Activated naive CD8-positive, alpha-beta T cell treated with anti-CD3 and anti-CD28 coated beads, Interleukin-2, amount 50 U/mL, for 24 hours (primary cell): ENCODE results near the gene RHOF.
"Not testable (repeated sequence)": the region's sequence is repeated elsewhere in the genome, so short reads cannot be mapped to it uniquely, and the experiment has no call there.

Experiments used
- ATAC-seq: fragments of 150-1000 bp; cut with Tn5 transposase; one replicate; pipeline ENCODE4 v1.10.0; 2021
- DNase-seq: peaks from one replicate; pipeline ENCODE4 v3.0.0; 2021
- H3K27ac Mint-ChIP-seq: one replicate; pipeline ENCODE4 v1.8.0; 2021; ENCODE audit warnings: mild to moderate bottlenecking, mixed read lengths
- H3K27me3 Mint-ChIP-seq: one replicate; pipeline ENCODE4 v1.8.0; 2021; ENCODE audit warnings: mixed read lengths
- H3K36me3 Mint-ChIP-seq: one replicate; pipeline ENCODE4 v1.8.0; 2021; ENCODE audit warnings: low read depth, mixed read lengths
- H3K4me1 Mint-ChIP-seq: one replicate; pipeline ENCODE4 v1.8.0; 2021; ENCODE audit warnings: mixed read lengths
- H3K4me3 Mint-ChIP-seq: one replicate; pipeline ENCODE4 v1.8.0; 2021; ENCODE audit warnings: mild to moderate bottlenecking, moderate library complexity, mixed read lengths
- H3K9me3 Mint-ChIP-seq: one replicate; pipeline ENCODE4 v1.8.0; 2021; ENCODE audit warnings: mixed read lengths

RHOF gene

GRCh38 chr12:121795034-121795968, 1.8 kb upstream of the RHOF start:
- H3K27ac Mint-ChIP-seq: peak overlapping the region; percentile 85
- peaks cover 60% of the 10 kb centered on the region for H3K4me1 Mint-ChIP-seq
- peaks cover 22% of the 10 kb centered on the region for H3K36me3 Mint-ChIP-seq
- ATAC-seq (no peak), DNase-seq (peak; percentile 89)
- H3K4me3 Mint-ChIP-seq: peak overlapping the region; percentile 94
- no peaks in the 10 kb centered on the region for H3K9me3 Mint-ChIP-seq
- H3K27me3 Mint-ChIP-seq: no peaks in the 10 kb centered on the region

GRCh38 chr12:121794534-121795033, 1.1 kb upstream of the RHOF start:
- H3K4me1 Mint-ChIP-seq: peaks cover 67% of the 10 kb centered on the region
- no peaks in the 10 kb centered on the region for H3K27me3 Mint-ChIP-seq
- H3K4me3 Mint-ChIP-seq: peak overlapping the region; percentile 94
- H3K27ac Mint-ChIP-seq: peak overlapping the region; percentile 85
- ATAC-seq (peak; percentile 2), DNase-seq (no peak)
- H3K9me3 Mint-ChIP-seq: no peaks in the 10 kb centered on the region
- H3K36me3 Mint-ChIP-seq: peaks cover 25% of the 10 kb centered on the region

DNA sequence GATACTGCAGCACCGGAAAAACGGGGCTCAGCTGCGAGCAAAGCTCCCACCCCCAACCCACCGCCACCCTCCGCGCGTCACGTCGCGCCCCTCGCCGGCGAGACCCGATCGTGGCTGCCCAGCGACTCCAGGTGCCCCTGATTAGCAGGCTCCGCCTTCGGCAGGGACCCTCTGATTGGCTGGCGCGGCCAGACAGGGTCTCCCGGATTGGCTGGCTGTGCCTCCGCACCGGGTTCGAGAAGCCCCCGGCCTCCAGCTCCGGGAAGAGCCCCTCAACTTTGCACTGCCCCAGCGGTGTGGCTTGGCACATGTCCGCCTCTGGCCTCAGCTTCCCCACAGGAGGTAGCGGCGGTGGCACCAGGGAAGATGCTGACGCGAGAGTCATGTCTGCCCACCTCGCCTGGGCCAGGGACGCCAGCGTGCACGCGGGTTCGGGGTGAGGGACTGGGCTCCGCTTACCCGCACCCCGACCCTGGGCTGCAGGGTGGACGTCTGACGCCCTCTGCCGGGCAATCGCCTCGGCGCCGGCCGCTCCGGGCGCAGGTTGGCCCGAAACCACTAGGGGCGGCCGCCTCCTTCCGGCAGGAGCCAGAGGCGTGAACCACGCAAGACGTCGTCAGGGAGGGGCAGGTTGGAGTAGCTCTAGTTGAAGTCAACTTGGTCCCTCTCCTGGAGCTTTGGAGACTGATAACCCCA, 498 bp upstream of the RHOF start:
- H3K27ac Mint-ChIP-seq: peak overlapping the region; percentile 85
- H3K27me3 Mint-ChIP-seq: no peaks in the 10 kb centered on the region
- peaks cover 23% of the 10 kb centered on the region for H3K36me3 Mint-ChIP-seq
- ATAC-seq: peak; percentile 60
- no peaks in the 10 kb centered on the region for H3K9me3 Mint-ChIP-seq
- peak; percentile 97 for DNase-seq
- peak overlapping the region; percentile 94 for H3K4me3 Mint-ChIP-seq
- peaks cover 67% of the 10 kb centered on the region for H3K4me1 Mint-ChIP-seq

DNA sequence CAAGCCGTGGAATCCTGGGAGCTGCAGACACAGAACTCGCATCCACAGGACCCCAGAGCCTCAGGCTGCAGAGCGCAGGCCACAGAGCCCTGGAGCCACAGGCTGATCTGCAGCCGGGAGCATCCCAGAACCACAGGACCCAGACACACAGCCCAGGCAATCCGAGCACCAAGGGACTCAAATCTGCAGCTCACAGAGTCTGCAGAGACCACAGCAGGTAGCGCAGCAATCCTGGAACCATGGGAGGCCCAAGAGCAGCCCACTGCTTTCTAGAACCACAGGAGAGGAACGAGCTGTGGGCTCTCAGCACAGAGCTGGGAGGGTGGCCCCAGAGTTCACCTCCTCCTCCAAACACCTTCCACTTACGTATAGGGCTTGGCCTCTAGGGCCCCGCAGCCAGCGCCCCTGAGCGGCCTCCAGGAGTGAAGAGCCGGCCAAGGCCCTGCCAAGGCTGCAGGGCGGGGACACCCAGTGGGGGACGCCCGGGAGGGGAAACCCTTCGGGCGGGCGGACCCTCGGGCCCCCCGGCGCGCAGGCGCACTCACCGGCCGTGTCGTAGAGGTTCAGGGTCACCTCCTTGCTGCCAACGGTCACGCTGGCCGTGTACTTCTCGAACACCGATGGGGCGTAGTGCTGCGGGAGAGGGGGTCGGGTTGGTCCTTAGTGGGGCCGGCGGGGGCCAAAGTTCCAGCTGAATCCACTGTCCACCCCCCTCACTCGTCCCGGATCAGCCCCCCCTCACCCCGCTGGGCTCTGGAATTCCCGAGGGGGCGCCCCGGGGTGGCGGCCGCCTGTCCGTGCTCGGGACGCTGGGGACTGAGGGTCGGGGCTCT, 665 bp downstream of the RHOF start:
- Mint-ChIP-seq H3K9me3 (no peaks in the 10 kb centered on the region), H3K36me3 (peaks cover 29% of the 10 kb centered on the region), H3K4me1 (peaks cover 68% of the 10 kb centered on the region), H3K27me3 (no peaks in the 10 kb centered on the region), H3K4me3 (peak overlapping the region; percentile 94), H3K27ac (peak overlapping the region; percentile 100)
- DNase-seq (peak; percentile 68), ATAC-seq (peak; percentile 18)

DNA sequence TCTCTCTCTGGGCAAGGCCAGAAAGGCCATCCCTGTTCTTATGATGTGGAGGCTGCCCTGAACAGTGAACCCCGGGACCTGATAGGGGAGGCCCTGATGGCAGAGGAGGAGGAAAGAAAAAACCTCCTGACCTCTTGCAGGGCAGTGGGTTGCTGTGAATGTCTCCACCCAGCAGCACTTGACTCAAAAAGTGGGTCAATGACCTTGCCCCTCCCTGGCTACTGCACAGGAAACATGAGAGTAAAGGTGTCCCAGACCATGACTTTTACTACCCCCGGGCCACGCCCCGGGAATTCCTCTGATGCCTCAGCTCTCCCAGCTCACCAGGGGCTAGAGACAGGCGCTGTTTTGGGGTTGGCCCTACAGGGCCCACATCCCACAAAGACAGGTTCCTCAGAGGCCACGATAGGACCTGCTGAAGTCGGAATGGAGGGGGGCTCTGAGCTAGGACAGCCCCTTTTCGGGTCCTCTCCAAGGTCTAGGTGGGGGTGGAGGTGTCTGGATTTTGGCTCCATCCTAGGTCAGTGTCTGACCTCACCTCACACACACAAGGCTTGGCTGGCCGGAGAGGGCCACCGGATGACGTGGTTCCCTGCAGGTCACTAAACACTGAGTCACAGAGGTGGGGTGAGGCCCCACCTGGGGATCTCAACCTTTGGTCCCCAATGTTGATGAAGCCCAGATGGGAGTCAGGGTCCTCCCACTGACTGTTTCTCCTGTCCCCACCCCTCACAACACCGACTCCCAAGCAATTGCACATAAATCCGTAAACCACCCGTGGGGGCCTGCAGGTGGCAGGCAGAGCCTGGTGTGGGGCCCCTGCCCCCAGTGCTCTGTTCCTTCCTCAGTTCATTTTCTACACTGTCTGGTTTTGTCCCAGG, 1.6 kb downstream of the RHOF start:
- Mint-ChIP-seq H3K4me1 (peaks cover 71% of the 10 kb centered on the region), H3K27ac (peak overlapping the region; percentile 100), H3K9me3 (no peaks in the 10 kb centered on the region), H3K27me3 (no peaks in the 10 kb centered on the region), H3K4me3 (peak overlapping the region; percentile 94), H3K36me3 (peaks cover 31% of the 10 kb centered on the region)
- DNase-seq (peak; percentile 61), ATAC-seq (no peak)

DNA sequence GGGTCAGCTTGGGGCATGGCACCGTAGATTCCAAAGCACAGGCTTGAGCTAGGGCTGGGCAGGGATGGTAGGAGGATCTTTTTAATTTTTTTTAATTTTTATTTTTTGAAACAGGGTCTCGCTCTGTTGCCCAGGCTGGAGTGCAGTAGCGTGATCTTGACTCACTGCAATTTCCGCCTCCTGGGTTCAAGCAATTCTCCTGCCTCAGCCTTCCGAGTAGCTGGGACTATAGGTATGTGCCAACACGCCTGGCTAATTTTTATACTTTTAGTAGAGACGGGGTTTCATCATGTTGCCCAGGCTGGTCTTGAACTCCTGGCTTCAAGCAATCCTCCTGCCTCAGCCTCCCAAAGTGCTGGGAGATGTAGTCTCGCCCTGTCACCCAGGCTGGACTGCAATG, 2.7 kb downstream of the RHOF start:
- peaks cover 36% of the 10 kb centered on the region for H3K36me3 Mint-ChIP-seq

DNA sequence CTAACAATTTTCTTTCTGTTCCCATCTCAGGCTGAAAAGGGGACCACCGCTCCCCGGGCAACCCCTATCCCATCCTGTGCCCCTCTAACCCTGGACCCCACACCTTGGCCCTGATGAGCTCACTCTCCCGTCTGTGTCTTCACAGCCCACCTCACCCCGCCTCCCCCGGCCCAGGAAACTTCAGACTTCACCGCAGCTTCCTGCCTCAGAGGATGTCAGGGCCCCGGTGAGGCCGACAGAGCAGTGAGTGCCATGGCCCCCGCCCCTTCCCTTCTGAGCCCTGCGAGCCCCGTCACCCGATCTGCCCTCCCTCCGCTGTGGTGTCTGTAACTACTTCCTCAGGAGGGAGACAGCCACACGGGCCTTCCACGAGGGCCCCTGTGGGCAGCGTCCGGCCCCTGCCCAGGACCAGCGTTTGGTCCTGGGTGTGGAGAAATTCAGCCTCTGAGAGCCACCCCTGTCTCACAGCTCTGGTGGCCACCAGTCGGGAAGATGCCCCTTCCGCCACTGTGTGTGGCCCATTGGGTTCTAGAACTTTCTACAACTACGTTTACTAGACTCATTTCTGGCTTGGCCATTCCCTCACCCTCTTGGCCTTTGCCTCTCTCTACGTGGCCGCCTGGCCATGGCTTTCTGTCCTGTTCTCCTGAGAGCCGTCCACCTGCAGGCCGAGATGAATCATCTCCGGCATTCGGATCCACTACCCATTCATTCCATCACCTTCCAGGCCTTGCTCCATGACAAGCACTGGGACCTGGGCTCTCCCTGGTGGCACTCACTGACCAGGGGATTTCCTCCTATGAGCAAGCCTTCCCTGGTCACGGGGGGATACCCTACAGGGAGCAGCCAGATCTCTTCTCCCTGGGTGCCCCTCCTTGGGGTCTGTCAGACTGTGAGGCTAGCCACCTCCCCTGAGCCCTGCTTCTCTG, 3.4 kb downstream of the RHOF start:
- Mint-ChIP-seq H3K27ac (peak overlapping the region; percentile 100), H3K4me3 (peak overlapping the region; percentile 94), H3K27me3 (no peaks in the 10 kb centered on the region), H3K4me1 (peaks cover 79% of the 10 kb centered on the region), H3K9me3 (no peaks in the 10 kb centered on the region), H3K36me3 (peaks cover 38% of the 10 kb centered on the region)
- ATAC-seq: peak; percentile 65
- peak; percentile 94 for DNase-seq

More for the DNA sequence above, 2.7 kb downstream of the RHOF start:
- not testable (repeated sequence) for H3K27me3 Mint-ChIP-seq, H3K9me3 Mint-ChIP-seq, DNase-seq, ATAC-seq
- Mint-ChIP-seq H3K4me1 (peaks cover 77% of the 10 kb centered on the region), H3K4me3 (peak overlapping the region; percentile 94), H3K27ac (peak overlapping the region; percentile 100)

DNA sequence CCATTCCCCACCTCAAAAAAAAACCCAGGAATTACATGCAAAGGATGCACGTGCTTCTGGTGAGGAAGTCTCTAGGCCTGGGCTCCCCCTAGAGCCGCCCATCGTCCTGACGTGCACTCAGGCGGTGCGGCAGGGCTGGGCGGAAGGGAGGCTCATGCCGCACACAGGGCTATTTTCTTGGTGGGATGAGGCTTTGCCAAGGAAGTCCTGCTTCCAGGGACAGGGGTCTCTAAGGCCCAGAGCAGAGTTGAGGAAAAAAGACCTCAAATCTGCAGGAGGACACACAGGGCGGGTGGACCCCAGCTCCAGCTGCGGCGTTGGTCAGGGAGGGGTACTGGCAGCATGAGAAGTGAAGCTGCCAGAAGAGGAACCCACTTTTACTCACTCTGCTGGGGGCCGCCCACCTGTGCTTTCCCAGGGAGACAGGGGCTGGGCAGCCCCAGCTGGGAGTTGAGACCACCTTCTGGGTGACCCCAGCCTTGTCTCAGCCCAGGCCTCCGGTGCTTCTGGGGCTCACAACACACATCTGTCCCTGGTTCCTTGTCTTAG, 4.2 kb downstream of the RHOF start:
- DNase-seq: no peak
- Mint-ChIP-seq H3K4me3 (peak overlapping the region; percentile 94), H3K4me1 (peaks cover 79% of the 10 kb centered on the region), H3K9me3 (no peaks in the 10 kb centered on the region), H3K36me3 (peaks cover 42% of the 10 kb centered on the region), H3K27ac (peak overlapping the region; percentile 100), H3K27me3 (no peaks in the 10 kb centered on the region)
- no peak for ATAC-seq

- DNase-seq (no peak), ATAC-seq (no peak)
- Mint-ChIP-seq H3K9me3 (no peaks in the 10 kb centered on the region), H3K27ac (peak overlapping the region; percentile 100), H3K27me3 (no peaks in the 10 kb centered on the region), H3K4me3 (peak overlapping the region; percentile 94), H3K36me3 (peaks cover 47% of the 10 kb centered on the region), H3K4me1 (peaks cover 88% of the 10 kb centered on the region)
These were observed 5.2 kb downstream of the RHOF start for GRCh38 chr12:121788176-121788818.

- DNase-seq (no peak), ATAC-seq (no peak)
- Mint-ChIP-seq H3K9me3 (no peaks in the 10 kb centered on the region), H3K36me3 (peaks cover 46% of the 10 kb centered on the region), H3K27me3 (no peaks in the 10 kb centered on the region), H3K4me1 (peaks cover 96% of the 10 kb centered on the region), H3K4me3 (peak overlapping the region; percentile 94), H3K27ac (peak overlapping the region; percentile 100)
These were observed 6.1 kb downstream of the RHOF start for GRCh38 chr12:121787063-121788025.

- ATAC-seq: no peak
- no peaks in the 10 kb centered on the region for H3K9me3 Mint-ChIP-seq
- H3K4me3 Mint-ChIP-seq: peak overlapping the region; percentile 61
- no peaks in the 10 kb centered on the region for H3K27me3 Mint-ChIP-seq
- DNase-seq: no peak
- peaks cover 97% of the 10 kb centered on the region for H3K4me1 Mint-ChIP-seq
- H3K27ac Mint-ChIP-seq: peak overlapping the region; percentile 100
- H3K36me3 Mint-ChIP-seq: peaks cover 44% of the 10 kb centered on the region
These were observed 7.1 kb downstream of the RHOF start for GRCh38 chr12:121786440-121786825.
